Stomach (tissue), 4 donors: ENCODE data around the gene CRHR1.

ENCODE experiments used
- CTCF ChIP-seq, 7 experiments: fragments of 450-650 bp in 4 of 7; fragments of 200-600 bp in 3 of 7; sonication (generic) in 3 of 7; IDR thresholded peaks; one replicate each; pipeline ENCODE4 v1.5.1; 2016 to 2019; ENCODE audit warnings: antibody characterized with exemption in 7 of 7, control low read depth in 2 of 7, mild to moderate bottlenecking in 1 of 7
- EP300 ChIP-seq: sonication (generic); formaldehyde crosslinking; IDR thresholded peaks from one replicate; pipeline ENCODE4 v1.6.1; 2017; ENCODE audit warnings: antibody characterized with exemption
- POLR2A ChIP-seq, 4 donors: fragments of 450-650 bp; IDR thresholded peaks; one replicate each; pipeline ENCODE4 v1.6.1; 2016; ENCODE audit warnings: antibody characterized with exemption in 4 of 4, control low read depth in 2 of 4, mild to moderate bottlenecking in 1 of 4, moderate library complexity in 1 of 4
- POLR2AphosphoS5 ChIP-seq, 3 donors: sonication (generic); formaldehyde crosslinking; IDR thresholded peaks; one replicate each; pipeline ENCODE4 v1.6.1; 2016; ENCODE audit warnings: antibody characterized with exemption in 3 of 3

- TF ChIP-seq CTCF (IDR thresholded peaks at IDR 0.05) (no peak), POLR2A (IDR thresholded peaks at IDR 0.05) (no peak), POLR2AphosphoS5 (IDR thresholded peaks at IDR 0.05) (no peak), EP300 (no peak)
These were observed 3.9 kb downstream of the CRHR1 start for GRCh38 chr17:45788057-45788456.
